22Rv1 (cell line): ENCODE data around the gene PRDM16.

Experiments used
- CTCF ChIP-seq: fragments of 450-650 bp; IDR thresholded peaks from 2 replicates; pipeline ENCODE4 v1.5.1; 2017; ENCODE audit warnings: mild to moderate bottlenecking
- ZFX ChIP-seq: fragments of 450-650 bp; IDR thresholded peaks from 2 replicates; pipeline ENCODE4 v1.6.1; 2017; ENCODE audit warnings: antibody characterized with exemption, borderline replicate concordance

GRCh38 chr1:3481046-3481445 is 412.0 kb downstream of the PRDM16 start:
- TF ChIP-seq CTCF (no peak), ZFX (no peak)
